ENCODE measurements around the gene EXOC3L4.

The EXOC3L4 gene

DNA sequence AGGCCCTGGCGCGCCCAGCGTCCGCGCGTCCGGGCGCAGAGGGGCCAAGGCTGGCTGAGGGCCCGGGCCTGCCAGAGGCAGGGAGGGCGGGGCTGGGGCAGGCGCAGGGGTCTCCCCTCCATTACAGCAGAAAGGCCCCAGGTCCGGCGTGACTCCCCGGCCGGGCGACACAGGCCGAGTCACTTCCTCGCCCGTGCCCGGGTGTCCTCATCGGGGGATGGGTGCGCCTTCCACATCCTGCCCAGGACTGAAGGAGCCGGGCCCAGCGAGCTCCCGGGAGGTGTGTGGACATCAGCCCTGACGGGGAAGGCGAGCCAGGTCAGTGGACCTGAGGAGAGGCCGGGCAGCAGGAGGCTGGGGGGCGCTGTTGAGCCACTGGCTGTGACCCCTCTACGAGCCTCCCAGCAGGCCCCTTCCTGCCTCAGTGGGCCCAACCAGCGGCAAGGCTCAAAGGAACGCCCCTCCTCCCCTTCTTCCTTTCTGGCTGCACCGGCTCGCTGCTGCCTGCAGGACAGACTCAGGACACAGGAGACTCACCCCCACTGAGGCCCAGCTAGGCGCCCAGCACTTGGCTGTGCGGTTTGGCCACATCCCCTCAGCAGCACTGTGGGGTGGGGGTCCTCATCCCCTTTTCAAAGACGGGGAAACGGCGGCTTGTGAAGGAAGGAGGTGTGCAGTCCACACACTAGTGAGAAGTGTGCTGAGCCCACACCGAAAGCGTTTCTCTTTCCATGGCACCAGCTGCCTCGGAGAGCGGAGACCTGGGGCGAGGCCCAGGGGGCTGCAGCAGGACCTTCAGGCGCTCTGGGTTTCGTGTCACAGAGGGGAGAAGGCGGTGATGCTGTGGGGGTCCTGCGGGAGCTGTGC lies 29.3 kb downstream of the EXOC3L4 start:
- TF ChIP-seq, protein P1, sequence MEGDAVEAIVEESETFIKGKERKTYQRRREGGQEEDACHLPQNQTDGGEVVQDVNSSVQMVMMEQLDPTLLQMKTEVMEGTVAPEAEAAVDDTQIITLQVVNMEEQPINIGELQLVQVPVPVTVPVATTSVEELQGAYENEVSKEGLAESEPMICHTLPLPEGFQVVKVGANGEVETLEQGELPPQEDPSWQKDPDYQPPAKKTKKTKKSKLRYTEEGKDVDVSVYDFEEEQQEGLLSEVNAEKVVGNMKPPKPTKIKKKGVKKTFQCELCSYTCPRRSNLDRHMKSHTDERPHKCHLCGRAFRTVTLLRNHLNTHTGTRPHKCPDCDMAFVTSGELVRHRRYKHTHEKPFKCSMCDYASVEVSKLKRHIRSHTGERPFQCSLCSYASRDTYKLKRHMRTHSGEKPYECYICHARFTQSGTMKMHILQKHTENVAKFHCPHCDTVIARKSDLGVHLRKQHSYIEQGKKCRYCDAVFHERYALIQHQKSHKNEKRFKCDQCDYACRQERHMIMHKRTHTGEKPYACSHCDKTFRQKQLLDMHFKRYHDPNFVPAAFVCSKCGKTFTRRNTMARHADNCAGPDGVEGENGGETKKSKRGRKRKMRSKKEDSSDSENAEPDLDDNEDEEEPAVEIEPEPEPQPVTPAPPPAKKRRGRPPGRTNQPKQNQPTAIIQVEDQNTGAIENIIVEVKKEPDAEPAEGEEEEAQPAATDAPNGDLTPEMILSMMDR (conservative IDR thresholded peaks at IDR 0.05), result peak; percentile 70
- H3K27ac ChIP-seq, result peak overlapping the region; percentile 84

DNA sequence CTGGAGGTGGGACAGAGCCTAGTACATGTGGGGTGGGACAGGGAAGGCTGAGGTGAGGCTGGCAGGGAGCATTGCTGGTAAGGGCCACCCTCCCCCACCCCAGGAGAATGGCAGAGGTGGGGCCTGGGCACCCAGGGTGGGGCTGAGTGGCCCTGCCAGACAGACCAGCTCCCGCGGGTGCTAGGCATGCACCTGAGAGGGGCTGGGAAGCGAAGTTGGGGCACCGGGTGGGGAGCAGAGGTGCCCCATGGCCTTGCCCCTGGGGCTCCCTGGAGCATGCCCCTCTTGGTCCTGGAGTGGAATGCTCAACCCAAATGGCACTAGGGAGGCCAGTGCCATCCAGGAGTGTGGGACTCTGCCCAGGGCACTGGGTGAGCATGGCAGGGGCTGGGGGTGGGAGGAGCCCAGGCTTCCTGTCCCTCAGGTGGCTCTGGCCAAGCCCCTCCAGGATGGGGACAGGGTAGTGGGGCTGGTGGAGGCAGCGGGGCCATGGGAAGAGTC lies 30.0 kb downstream of the EXOC3L4 start:
- TF ChIP-seq, protein P1 (conservative IDR thresholded peaks at IDR 0.05), result no peak
- H3K27ac ChIP-seq, result peak overlapping the region; percentile 84; the same call in 1 of the 2 replicates

DNA sequence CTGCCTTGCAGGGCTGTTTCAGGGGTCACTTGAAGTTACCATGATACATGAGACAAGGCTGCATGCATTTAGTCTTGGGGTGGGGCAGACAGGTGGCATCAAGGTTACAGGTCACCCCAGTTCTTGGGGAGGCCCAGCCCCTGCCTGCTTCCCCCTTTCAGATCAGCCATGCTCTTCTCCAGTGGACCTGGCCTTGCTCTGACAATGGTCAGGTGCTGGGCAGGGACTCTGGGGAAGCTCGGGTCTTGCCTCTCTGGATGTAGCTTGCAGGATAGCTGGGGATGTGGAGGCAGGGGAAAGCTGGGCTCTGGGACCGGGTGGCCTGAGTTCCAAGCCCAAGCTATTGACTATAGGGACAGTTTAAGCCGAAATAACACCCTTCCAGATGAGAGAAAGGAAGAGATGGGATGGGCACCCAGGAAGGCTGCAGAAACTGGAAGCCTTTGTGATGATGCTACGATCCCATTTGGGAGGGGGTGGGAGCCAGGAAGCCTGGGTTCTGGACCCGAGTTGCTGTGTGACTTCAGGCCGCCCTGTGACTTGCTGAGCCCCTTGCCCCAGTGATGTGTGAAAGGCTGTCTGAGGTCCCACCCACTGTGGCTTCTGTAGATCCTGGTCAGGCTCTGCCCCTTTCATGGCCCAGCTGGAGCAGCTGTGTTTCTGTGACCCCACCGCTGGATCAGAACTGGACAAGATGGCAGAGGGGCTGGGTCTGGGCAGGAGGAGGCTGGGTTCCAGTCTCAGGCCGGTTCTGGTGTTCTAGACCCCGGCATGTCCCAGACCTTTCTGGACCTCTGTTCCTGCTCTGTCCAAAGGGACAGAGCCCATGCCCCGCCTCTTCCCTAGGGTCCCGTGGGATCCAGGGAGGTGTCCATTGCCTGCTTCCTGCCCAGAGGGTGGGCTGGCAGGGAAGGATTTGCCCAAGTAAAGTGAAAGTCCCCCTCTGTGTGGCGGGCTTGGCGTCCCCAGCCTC lies 30.9 kb downstream of the EXOC3L4 start:
- TF ChIP-seq, protein P1 (conservative IDR thresholded peaks at IDR 0.05), result no peak
- H3K27ac ChIP-seq, result no peak overlapping the region; the same call in 1 of the 2 replicates

DNA sequence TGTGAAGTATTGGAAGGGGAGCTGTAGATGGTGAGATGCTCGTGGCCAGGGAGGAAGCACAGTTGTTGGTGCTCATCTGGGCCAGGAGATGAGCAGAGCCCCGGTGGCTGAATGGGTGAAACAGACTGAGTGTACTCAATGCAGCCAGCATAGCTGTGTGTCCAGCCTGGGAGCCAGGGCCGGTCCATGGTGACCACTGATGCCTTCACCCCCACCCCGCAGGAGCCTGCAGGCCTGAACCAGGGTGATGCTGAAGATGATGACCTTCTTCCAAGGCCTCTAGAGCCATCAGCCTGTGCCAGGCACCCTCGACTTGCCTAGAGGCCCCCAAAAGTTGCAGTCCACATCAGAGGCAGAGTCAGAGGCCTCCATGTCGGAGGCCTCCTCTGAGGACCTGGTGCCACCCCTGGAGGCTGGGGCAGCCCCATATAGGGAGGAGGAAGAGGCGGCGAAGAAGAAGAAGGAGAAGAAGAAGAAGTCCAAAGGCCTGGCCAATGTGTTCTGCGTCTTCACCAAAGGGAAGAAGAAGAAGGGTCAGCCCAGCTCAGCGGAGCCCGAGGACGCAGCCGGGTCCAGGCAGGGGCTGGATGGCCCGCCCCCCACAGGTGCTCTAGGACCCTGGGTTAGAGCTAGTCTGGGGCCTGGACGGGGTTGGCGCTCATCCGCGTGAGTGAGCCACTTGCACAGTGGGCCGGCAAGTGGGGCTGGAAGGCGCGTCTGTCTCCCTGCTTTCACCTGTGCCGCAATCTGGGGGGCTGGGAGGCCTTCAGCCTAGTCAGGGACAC lies 31.8 kb downstream of the EXOC3L4 start:
- TF ChIP-seq, protein P1 (conservative IDR thresholded peaks at IDR 0.05), result no peak
- peak overlapping the region; percentile 82 for H3K27ac ChIP-seq

DNA sequence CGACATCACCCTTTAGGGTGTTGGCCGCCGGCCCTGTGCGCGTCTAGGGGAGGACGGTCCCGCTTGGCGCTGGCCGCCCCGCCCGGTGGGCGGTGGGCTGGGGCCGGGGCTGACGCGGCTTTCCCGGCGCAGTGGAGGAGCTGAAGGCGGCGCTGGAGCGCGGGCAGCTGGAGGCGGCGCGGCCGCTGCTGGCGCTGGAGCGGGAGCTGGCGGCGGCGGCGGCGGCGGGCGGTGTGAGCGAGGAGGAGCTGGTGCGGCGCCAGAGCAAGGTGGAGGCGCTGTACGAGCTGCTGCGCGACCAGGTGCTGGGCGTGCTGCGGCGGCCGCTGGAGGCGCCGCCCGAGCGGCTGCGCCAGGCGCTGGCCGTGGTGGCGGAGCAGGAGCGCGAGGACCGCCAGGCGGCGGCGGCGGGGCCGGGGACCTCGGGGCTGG lies 32.4 kb downstream of the EXOC3L4 start:
- TF ChIP-seq, protein P1 (conservative IDR thresholded peaks at IDR 0.05), result peak; percentile 69
- peak overlapping the region; percentile 82 for H3K27ac ChIP-seq

DNA sequence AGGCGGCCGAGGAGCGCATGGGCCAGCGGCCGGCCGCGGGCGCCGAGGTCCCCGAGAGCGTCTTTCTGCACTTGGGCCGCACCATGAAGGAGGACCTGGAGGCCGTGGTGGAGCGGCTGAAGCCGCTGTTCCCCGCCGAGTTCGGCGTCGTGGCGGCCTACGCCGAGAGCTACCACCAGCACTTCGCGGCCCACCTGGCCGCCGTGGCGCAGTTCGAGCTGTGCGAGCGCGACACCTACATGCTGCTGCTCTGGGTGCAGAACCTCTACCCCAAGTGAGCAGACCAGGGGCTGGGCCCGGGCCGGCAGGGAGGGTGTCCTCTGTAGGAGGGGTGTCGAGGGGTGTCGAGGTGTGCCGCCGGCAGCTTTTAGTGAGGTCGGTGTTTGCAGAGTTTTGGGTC lies 32.8 kb downstream of the EXOC3L4 start:
- TF ChIP-seq, protein P1 (conservative IDR thresholded peaks at IDR 0.05), result peak; percentile 45
- H3K27ac ChIP-seq, result peak overlapping the region; percentile 82
